Activated T-helper 1 cell treated with anti-CD3 and anti-CD28 coated beads, Interleukin-12 subunit alpha, Interleukin-12 subunit beta, Interleukin-2, Interleukin-4 antibody, amounts not matched to agents 30 ng/mL and 10 ng/mL and 1 ng/mL, durations not matched to agents 14 hours and 24 hours and 36 hours (primary cell): ENCODE results near the gene CMTM3. TPM values are rescaled to one million over a fixed set of nuclear protein-coding genes. Genes with fewer than 3 reads are reported as not detected.

Source experiments
- DNase-seq: peaks from one replicate; pipeline ENCODE4 v3.0.0; 2021; ENCODE audit warnings: low spot score
- H3K27ac Mint-ChIP-seq: one replicate; pipeline ENCODE4 v1.8.0; 2021; ENCODE audit warnings: mild to moderate bottlenecking, mixed read lengths
- H3K27me3 Mint-ChIP-seq: one replicate; pipeline ENCODE4 v1.8.0; 2022; ENCODE audit warnings: mild to moderate bottlenecking, moderate library complexity, mixed read lengths; ENCODE audit not compliant: insufficient read depth
- H3K36me3 Mint-ChIP-seq: one replicate; pipeline ENCODE4 v1.8.0; 2021; ENCODE audit warnings: low read depth, mixed read lengths
- H3K4me1 Mint-ChIP-seq: one replicate; pipeline ENCODE4 v1.8.0; 2021; ENCODE audit warnings: low read depth, mixed read lengths
- H3K4me3 Mint-ChIP-seq: one replicate; pipeline ENCODE4 v1.8.0; 2021; ENCODE audit warnings: mild to moderate bottlenecking, moderate library complexity, mixed read lengths
- H3K9me3 Mint-ChIP-seq: one replicate; pipeline ENCODE4 v1.8.0; 2021; ENCODE audit warnings: mixed read lengths
- intact Hi-C: fragments of 100-400 bp; cut with micrococcal nuclease; formaldehyde crosslinking; loops from one replicate; pipeline ENCODE4 v1.15.1; 2024
- total RNA-seq: library from RNA; stranded (reverse); gene quantifications from 2 replicates; pipeline ENCODE4 v1.2.3, GENCODE V29; 2022

CMTM3 gene
- total RNA-seq, 1 donor from 2014 or later, result 93.1 TPM

DNA sequence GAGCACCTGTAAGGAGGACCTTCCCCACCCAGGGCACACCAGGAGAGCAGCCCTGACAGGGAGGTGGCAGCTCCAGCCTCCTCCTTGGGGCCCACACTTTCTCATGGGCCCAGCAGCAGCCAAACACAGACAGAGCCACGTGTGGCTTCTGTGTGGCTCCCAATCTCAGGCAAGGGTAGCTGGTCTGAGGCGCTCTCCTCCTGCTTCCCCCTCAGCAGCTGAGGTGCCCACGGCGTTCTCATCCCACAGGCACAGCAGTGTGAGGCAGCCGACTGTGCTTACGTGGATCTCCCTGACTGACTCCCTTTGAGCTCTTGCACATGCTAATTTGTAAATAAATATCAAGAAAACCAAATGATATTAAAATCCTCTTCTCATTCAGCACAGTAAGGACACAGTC lies 30.9 kb downstream of the CMTM3 start:
- Mint-ChIP-seq H3K9me3 (no peaks in the 10 kb centered on the region), H3K4me1 (no peaks in the 10 kb centered on the region), H3K4me3 (no peak overlapping the region), H3K36me3 (no peaks in the 10 kb centered on the region), H3K27me3 (peaks cover 4% of the 10 kb centered on the region), H3K27ac (no peak overlapping the region)
- no peak for DNase-seq
- intact Hi-C loops, result no loop called here

DNA sequence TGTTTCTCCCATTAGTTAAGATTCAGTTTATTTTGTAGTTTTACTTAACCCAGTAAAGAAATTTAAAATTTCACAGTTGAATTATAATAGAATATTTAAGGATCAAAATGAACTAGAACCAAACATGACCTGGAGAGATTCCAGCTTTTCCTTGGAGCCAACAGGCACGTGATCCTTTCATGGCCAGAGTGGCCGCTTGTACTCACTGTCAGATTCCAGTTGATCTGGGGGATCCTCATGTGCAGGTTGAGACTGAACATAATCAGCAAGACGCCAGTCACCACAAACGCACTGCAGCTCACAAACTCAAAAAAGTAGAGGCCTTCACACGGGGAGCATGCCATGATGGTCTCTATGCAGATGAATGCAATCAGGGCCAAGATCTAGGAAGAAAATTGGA lies 31.7 kb downstream of the CMTM3 start:
- no peak for DNase-seq
- Mint-ChIP-seq H3K4me3 (no peak overlapping the region), H3K4me1 (no peaks in the 10 kb centered on the region), H3K9me3 (no peaks in the 10 kb centered on the region), H3K27ac (no peak overlapping the region), H3K36me3 (no peaks in the 10 kb centered on the region), H3K27me3 (peaks cover 9% of the 10 kb centered on the region)
- intact Hi-C loops, result no loop called here

DNA sequence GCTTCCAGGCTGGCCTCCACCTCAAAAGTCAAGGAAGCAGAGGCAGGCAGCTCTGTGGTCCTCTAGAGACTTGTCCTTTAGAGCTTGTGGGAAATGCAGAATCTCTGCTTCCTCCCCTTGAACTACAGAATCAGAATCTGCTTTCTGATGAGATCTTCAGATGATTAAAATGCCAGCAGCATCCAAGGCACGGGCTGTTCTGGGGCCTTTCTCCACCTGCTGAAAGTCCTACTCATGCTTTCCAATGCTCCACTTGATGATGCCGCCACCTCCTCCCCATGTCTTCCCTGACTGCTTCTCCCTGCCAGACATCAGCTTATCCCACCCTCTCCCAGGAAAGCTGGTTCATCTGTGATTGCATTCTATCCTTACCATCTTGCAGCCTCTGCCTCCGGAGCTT lies 33.3 kb downstream of the CMTM3 start:
- Mint-ChIP-seq H3K27me3 (peaks cover 9% of the 10 kb centered on the region), H3K4me3 (no peak overlapping the region), H3K27ac (no peak overlapping the region), H3K9me3 (no peaks in the 10 kb centered on the region), H3K4me1 (no peaks in the 10 kb centered on the region), H3K36me3 (no peaks in the 10 kb centered on the region)
- intact Hi-C loops, result no loop called here
- no peak for DNase-seq

DNA sequence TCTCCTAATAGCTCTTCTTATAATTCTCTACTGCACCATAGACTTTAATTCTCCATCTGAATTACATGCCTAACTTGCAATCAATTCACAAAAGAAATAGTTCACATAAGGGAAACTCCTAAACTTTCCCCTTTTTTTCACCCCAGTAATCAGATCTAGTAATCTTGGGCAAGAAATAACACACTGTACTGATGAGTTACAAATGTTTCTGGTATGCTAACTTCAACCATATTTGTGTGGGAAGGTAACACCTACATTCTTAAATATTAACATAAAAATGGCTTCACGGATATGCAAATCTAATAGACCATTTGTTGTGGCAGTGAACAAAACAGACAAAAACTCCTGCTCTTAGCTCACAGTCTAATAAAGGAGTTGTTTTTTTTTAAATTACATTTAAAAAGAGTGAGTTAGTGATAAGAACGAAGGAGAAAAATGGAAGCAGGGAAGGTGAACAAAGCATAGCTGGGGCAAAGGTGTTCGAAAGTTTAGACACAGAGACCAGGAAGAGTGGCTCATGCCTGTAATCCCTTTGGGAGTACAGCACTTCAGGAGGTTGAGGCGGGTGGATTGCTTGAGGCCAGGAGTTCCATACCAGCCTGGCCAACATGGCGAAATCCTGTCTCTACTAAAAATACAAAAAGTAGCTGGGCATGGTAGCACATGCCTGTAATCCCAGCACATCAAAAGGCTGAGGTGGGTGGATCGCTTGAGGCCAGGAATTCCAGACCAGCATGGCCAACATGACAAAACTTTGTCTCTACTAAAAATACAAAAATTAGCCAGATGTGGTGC lies 34.8 kb downstream of the CMTM3 start:
- no peaks in the 10 kb centered on the region for H3K4me1 Mint-ChIP-seq
- no peaks in the 10 kb centered on the region for H3K36me3 Mint-ChIP-seq
- peaks cover 9% of the 10 kb centered on the region for H3K27me3 Mint-ChIP-seq
- no peaks in the 10 kb centered on the region for H3K9me3 Mint-ChIP-seq
- intact Hi-C loops, result no loop called here
- no peak overlapping the region for H3K4me3 Mint-ChIP-seq
- DNase-seq, result no peak
- no peak overlapping the region for H3K27ac Mint-ChIP-seq

DNA sequence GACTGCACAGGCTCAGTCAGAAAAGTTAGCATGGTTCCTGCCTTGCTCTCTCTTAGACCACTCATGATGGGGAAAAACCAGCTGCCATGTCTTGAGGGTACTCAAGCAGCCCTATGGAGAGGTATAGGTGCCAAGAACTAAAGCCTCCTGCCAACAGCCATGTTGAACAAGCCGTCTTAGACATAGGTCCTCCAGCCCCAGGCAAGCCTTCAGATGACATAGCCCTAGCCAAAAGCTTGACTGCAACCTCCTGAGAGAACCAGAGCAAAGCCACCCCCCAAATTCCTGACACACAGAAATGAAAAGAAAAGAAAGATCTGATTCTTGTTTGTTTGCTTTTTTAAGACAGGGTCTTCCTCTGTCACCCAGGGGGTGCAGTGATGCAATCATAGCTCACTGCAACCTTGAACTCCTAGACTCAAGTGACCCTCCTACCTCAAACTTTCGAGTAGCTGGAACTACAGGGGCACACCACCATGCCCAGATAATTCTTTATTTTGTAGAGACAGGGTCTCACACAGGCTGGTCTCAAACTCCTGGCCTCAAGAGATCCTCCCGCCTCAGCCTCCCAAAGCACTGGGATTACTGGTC lies 36.3 kb downstream of the CMTM3 start:
- H3K27ac Mint-ChIP-seq, result no peak overlapping the region
- intact Hi-C loops, result no loop called here
- H3K4me1 Mint-ChIP-seq, result no peaks in the 10 kb centered on the region
- no peak overlapping the region for H3K4me3 Mint-ChIP-seq
- DNase-seq, result no peak
- H3K9me3 Mint-ChIP-seq, result no peaks in the 10 kb centered on the region
- H3K36me3 Mint-ChIP-seq, result no peaks in the 10 kb centered on the region
- H3K27me3 Mint-ChIP-seq, result peaks cover 9% of the 10 kb centered on the region

DNA sequence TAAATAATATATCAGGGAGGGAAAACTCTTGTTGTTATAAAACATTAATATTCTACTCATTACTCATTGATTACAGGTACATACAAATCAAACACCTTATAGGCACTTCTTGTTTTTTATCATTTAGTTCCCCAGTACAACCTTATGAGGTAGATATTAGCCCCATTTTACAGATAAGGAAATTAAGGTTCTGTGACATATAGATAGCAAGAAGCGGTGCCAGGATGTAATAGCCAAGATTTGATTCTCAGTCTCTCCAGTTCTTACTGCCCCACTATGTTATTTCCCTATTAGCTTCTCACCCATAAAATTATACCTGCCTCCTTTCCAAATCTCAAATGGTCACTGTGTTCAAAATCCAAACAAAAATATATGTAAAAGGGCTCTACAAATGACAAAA lies 36.9 kb downstream of the CMTM3 start:
- Mint-ChIP-seq H3K27me3 (peaks cover 9% of the 10 kb centered on the region), H3K36me3 (no peaks in the 10 kb centered on the region), H3K27ac (no peak overlapping the region), H3K4me1 (no peaks in the 10 kb centered on the region), H3K4me3 (no peak overlapping the region), H3K9me3 (no peaks in the 10 kb centered on the region)
- DNase-seq, result no peak
- intact Hi-C loops, result no loop called here

DNA sequence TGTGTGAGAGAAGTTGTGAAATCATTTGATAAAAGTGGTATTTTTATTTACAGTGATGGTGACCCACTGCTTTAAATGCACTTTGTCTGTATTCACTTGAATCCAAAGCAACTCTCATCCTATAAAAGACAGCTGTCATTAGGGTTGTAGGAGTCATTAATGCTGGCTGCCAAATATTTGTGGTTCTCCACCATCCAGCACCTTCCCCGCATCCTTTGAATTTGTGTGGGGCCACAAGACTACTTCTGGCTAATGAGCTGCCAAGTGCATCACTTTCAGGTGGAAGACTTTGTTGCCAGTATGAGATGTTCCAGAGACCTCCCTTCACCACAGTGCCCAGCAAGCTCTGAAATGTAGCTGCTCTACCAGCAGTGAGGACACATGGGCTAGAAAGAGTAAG lies 43.4 kb downstream of the CMTM3 start:
- Mint-ChIP-seq H3K27me3 (peaks cover 2% of the 10 kb centered on the region), H3K27ac (no peak overlapping the region), H3K4me1 (peaks cover 16% of the 10 kb centered on the region), H3K9me3 (no peaks in the 10 kb centered on the region), H3K4me3 (no peak overlapping the region), H3K36me3 (no peaks in the 10 kb centered on the region)
- DNase-seq, result no peak
- intact Hi-C loops, result no loop called here

DNA sequence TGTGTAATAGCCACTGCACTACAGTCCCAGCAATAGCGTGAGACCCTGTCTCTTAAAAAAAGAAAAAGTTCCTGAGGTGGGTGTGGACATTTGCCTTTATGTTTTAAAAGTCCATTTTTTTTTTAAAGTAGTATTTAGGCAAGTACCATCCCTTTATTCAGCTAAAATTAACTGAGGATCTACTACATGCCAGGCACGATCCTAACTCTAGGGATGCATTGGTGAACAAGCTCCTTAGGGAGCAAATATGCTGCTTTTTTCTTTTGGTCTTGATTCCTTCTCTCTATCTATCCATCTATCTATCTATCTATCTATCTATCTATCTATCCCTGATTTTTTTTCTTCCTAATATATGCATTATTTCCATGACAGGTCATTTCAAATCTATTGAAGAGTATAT lies 44.7 kb downstream of the CMTM3 start:
- H3K27me3 Mint-ChIP-seq, result peaks cover 2% of the 10 kb centered on the region
- H3K4me1 Mint-ChIP-seq, result peaks cover 21% of the 10 kb centered on the region
- no peak overlapping the region for H3K4me3 Mint-ChIP-seq
- no peaks in the 10 kb centered on the region for H3K36me3 Mint-ChIP-seq
- no peak for DNase-seq
- no peak overlapping the region for H3K27ac Mint-ChIP-seq
- H3K9me3 Mint-ChIP-seq, result no peaks in the 10 kb centered on the region
- intact Hi-C loops, result no loop called here

DNA sequence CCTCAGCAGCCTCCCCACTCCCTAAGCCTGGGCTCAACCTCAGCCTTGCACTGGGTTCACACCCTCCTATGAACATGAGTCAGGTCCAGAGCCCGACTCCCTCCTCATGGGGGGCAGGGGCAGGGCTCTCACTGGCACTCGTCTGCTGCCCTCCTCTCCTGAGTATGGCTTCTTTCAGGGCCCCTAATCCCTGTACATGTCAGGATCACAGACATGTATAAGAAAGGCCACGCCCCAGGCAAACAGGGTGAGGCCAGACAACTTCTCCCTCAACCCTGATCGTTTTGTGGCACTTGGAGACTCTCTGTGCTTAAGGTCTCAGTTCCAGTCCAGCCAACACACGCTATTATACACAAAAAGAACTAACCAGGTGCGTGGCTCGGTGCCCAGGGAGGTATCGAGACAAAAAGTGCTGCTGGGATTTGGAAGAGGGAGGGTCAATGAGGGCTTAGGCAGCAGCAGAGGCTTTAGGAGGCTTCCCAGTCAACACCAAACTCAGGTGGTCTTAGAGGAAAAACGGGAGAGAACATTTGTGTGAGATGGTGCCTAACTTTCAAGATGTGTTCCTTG lies 45.2 kb downstream of the CMTM3 start:
- Mint-ChIP-seq H3K36me3 (no peaks in the 10 kb centered on the region), H3K4me3 (no peak overlapping the region), H3K27ac (no peak overlapping the region), H3K27me3 (peaks cover 2% of the 10 kb centered on the region), H3K9me3 (no peaks in the 10 kb centered on the region), H3K4me1 (peaks cover 21% of the 10 kb centered on the region)
- intact Hi-C loops, result loop anchor here (2.0 kb wide), 1 partner anchor 79 kb away; no protein-coding TSS in a partner anchor
- DNase-seq, result no peak

DNA sequence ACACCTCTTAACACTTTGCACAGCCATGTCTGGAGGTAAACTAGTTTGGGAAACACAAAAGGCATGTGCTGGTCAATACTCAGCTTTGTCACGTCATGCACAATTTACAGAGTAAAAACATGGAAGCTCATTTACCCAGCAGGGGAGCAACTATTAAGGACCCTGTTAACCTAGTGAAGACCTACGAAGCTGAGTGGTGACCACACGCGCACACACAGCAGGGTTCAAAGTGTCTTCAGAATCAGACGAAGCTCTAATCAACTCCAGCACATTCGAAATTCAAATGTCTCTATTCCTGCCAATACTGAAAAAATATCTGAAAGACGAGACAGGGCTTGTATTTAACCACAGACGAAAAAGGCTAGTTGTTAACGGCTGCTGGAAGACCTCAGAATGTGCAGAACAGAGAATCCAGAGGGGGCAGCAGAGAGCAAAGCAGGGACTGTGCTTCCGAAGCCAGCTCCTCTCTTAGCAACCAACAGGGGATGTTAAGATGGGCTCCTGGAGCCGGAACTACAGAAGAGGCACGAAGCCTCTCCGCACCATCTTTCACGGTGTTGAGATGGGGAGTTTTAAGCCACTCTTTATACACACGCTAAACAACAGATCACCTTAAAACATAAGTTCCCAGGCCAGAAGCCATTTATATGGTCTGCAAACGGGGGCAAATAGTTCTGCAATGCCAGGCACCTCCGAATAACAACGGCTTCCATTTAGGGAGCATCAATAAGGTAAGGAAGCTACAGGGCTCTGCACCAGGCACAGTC lies 46.4 kb downstream of the CMTM3 start:
- DNase-seq, result peak; percentile 68
- intact Hi-C loops, result loop anchor here (1.0 to 2.0 kb wide), 2 partner anchors 43 to 78 kb away; no protein-coding TSS in a partner anchor

DNA sequence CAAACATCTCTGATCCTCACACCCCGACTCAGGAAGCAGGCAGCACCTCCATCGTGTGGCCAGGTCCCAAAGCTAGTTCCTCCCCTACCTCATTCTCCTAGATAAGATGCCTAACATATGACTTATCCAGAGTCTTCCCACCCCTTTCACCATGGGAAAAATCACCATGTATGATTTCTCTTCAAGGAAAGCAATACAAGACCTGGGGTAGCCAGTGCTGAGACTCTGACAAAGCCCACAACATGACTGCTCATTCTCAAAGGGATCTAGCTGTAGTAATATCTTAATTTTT lies 46.9 kb downstream of the CMTM3 start:
- peaks cover 21% of the 10 kb centered on the region for H3K4me1 Mint-ChIP-seq
- intact Hi-C loops, result loop anchor here (1.0 to 2.0 kb wide), 2 partner anchors 43 to 77 kb away; no protein-coding TSS in a partner anchor
- H3K27me3 Mint-ChIP-seq, result peaks cover 6% of the 10 kb centered on the region
- no peaks in the 10 kb centered on the region for H3K36me3 Mint-ChIP-seq
- no peak overlapping the region for H3K27ac Mint-ChIP-seq
- no peak for DNase-seq
- H3K9me3 Mint-ChIP-seq, result no peaks in the 10 kb centered on the region
- no peak overlapping the region for H3K4me3 Mint-ChIP-seq

More for the DNA sequence above, 46.4 kb downstream of the CMTM3 start:
- Mint-ChIP-seq H3K4me1 (peaks cover 21% of the 10 kb centered on the region), H3K9me3 (no peaks in the 10 kb centered on the region), H3K27ac (no peak overlapping the region), H3K36me3 (no peaks in the 10 kb centered on the region), H3K4me3 (no peak overlapping the region), H3K27me3 (peaks cover 2% of the 10 kb centered on the region)

DNA sequence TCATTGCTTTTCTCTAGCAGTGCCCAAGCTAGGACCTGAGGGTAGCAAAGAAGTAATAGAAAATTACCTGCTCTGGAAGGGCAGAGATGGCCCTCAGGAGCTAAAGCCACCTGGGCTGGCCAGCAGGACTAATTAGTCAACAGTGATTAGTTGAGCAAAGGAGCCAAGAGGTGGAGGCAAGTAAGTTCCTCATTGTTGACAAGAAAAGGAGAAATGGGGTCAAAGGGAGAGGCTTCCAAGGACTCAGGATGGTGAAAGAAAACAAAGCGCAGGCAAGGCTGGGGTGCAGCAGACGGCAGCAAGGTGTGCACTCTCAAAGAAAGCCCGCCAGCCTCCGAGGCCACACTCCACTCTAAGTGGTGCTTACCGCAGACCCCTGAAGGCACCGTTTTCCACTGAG lies 47.5 kb downstream of the CMTM3 start:
- H3K27ac Mint-ChIP-seq, result no peak overlapping the region
- no peak overlapping the region for H3K4me3 Mint-ChIP-seq
- H3K27me3 Mint-ChIP-seq, result peaks cover 10% of the 10 kb centered on the region
- H3K4me1 Mint-ChIP-seq, result peaks cover 21% of the 10 kb centered on the region
- no peak for DNase-seq
- H3K36me3 Mint-ChIP-seq, result no peaks in the 10 kb centered on the region
- intact Hi-C loops, result loop anchor here (1.0 to 2.0 kb wide), 2 partner anchors 44 to 77 kb away; no protein-coding TSS in a partner anchor
- H3K9me3 Mint-ChIP-seq, result no peaks in the 10 kb centered on the region
